ENCODE results near the gene NINJ2.

The NINJ2 gene

DNA sequence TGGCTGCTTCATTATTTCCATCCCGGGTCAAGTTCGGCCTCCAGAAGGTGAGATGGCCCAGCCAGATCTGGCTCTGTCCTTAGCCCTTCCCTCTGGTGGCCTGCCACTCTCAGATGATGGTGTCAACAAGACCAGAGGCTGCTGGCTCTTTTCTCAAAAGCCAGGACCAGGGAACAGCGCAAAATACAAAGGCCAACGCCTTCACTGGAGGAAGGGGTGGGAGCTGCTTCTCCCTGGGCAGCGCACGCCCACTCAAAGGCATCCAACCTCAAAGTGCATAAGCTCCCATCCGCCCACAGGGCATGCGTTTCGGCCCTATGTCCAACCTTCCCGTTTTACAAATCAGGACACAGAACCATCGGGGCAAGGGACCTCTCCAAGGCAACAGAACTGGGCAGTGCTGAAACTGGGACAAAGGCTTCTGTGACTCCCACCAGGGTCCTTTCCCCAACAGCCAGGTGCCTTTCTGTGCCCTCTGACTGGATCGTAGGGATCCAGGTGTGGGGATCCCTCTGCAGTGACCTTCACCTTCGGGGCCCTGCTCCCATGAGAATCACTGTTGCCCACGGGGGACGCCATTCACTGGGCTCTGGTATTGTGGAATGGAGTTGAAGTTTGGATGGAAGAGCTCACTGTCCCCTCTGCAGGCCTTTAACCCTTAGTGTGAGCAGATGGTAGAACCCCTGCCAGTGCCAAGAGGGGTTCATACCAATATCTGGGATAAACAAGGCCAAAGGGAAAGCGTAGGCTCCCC, 76.8 kb downstream of the NINJ2 start:
- TF ChIP-seq, protein P1, sequence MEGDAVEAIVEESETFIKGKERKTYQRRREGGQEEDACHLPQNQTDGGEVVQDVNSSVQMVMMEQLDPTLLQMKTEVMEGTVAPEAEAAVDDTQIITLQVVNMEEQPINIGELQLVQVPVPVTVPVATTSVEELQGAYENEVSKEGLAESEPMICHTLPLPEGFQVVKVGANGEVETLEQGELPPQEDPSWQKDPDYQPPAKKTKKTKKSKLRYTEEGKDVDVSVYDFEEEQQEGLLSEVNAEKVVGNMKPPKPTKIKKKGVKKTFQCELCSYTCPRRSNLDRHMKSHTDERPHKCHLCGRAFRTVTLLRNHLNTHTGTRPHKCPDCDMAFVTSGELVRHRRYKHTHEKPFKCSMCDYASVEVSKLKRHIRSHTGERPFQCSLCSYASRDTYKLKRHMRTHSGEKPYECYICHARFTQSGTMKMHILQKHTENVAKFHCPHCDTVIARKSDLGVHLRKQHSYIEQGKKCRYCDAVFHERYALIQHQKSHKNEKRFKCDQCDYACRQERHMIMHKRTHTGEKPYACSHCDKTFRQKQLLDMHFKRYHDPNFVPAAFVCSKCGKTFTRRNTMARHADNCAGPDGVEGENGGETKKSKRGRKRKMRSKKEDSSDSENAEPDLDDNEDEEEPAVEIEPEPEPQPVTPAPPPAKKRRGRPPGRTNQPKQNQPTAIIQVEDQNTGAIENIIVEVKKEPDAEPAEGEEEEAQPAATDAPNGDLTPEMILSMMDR (IDR thresholded peaks at IDR 0.05) = no peak
- Histone ChIP-seq H3K4me1 (ENCODE audit: control insufficient read depth in 1 of 2, insufficient read depth in 1 of 2, low read depth in 1 of 2, low read length in 1 of 2) (peaks cover 3 to 6% of the 10 kb centered on the region in 2 experiments), H3K9me3 (no peaks in the 10 kb centered on the region), H3K27ac (no peak overlapping the region), H3K4me3 (ENCODE audit: low read depth in 1 of 2, low read length in 1 of 2) (no peak overlapping the region), H3K27me3 (no peaks in the 10 kb centered on the region), H3K36me3 (peaks cover 2% of the 10 kb centered on the region)

DNA sequence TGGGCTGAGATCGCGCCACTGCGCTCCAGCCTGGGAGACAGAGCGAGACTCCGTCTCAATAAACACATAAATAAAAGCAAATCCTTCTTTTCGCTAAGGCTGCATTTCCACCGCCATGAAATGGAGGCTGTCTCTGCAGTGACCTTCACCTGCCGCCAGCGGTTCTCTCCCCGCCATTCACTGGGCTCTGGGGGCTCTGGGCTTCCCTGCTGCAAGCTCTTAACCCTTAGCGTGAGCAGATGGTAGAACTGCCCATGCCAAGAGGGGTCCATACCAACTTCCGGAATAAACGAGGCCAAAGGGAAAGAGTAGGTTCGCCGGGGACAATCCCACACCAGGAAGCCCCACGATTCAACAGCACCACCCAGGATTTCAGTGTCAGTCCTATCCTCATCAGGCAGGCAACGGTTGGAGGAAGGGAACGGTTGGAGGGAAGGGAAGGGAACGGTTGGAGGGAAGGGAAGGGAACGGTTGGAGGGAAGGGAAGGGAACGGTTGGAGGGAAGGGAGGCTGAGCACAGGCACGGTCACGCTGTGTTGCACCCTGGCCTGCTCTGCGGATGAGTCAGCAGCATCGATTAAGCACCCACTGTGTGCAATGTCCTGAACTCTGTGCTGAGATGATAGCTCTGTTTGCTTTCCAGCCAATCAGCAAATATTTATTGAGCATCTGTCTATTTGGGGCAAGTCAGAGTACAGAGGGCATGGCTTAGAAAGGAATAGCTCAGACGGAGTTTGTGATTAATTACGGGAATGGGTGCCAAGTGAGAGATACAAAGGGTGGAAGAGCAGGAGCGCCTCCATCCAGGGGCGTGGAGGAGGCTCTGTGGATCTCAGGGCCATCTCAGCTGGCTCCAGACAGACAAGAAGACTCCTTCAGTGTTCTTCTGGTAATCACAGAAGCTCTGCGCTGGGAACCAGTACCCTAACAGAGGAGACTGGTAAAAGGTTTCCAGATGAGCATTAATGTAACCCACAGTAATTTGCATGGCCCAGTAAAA, 77.9 kb downstream of the NINJ2 start:
- peaks cover 5% of the 10 kb centered on the region for H3K36me3 ChIP-seq
- H3K4me3 ChIP-seq (ENCODE audit: low read depth in 1 of 2, low read length in 1 of 2) = no peak overlapping the region
- TF ChIP-seq, protein P1 (IDR thresholded peaks at IDR 0.05) = no peak
- no peaks in the 10 kb centered on the region for H3K27me3 ChIP-seq
- no peaks in the 10 kb centered on the region for H3K9me3 ChIP-seq
- no peaks in the 10 kb centered on the region for H3K4me1 ChIP-seq (ENCODE audit: control insufficient read depth in 1 of 2, insufficient read depth in 1 of 2, low read depth in 1 of 2, low read length in 1 of 2)
- H3K27ac ChIP-seq = no peak overlapping the region

DNA sequence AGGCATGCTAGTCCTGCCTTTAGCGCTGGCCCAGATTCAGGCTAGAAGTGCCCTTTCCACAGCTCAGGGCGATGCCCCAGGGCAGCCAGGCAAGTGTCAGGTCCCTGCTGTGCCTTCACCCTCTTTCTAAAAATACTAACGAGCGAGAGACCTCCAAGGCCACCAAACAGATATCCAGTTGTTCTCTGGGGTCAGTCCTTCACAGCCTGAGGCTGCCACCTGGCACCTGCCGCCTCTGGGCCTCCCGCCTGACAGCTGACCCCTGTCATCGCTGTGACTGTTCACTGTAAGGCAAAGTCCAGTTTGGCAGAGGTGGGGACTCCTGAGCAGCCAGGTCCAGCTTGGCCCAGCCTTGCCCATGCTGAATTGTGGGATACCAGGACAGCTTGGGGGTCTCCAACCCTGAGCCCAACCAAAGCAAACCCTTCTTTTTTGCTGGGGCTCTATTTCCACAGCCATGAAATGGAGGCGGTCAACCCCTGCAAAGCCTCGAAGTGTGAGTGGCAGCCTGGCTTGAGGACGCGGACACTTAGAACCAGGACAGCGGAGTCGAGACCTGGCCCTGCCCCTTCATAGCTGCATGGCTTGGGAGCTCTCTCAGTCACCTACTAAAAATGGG, 79.9 kb downstream of the NINJ2 start:
- no peaks in the 10 kb centered on the region for H3K9me3 ChIP-seq
- no peaks in the 10 kb centered on the region for H3K27me3 ChIP-seq
- no peaks in the 10 kb centered on the region for H3K4me1 ChIP-seq (ENCODE audit: control insufficient read depth in 1 of 2, insufficient read depth in 1 of 2, low read depth in 1 of 2, low read length in 1 of 2)
- peaks cover 10% of the 10 kb centered on the region for H3K36me3 ChIP-seq
- no peak overlapping the region for H3K27ac ChIP-seq
- no peak overlapping the region for H3K4me3 ChIP-seq (ENCODE audit: low read depth in 1 of 2, low read length in 1 of 2)
- TF ChIP-seq, protein P1 (IDR thresholded peaks at IDR 0.05) = no peak

DNA sequence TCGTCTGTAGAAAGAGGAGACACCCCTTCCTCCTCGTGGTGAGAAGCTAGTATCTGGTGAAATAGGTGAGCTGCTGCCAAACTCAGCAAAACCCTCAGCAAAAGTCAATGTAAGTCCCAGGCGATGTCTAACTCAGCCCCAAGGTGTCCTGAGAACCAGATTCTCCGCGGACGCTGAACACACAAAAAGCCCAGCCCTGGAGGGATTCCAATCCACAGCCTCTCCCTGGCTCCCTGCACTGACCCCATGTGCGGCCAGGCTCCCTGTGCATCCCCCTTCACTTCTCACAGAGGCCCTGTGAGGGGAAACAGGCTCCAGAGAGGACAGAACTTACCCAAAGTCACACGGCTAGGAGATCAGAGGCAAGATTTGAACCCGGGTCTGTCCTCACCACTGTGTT, 81.5 kb downstream of the NINJ2 start:
- no peaks in the 10 kb centered on the region for H3K9me3 ChIP-seq
- H3K4me3 ChIP-seq (ENCODE audit: low read depth in 1 of 2, low read length in 1 of 2) = no peak overlapping the region
- H3K27ac ChIP-seq = no peak overlapping the region
- peaks cover 3 to 4% of the 10 kb centered on the region in 2 experiments for H3K4me1 ChIP-seq (ENCODE audit: control insufficient read depth in 1 of 2, insufficient read depth in 1 of 2, low read depth in 1 of 2, low read length in 1 of 2)
- no peaks in the 10 kb centered on the region for H3K27me3 ChIP-seq
- TF ChIP-seq, protein P1 (IDR thresholded peaks at IDR 0.05) = no peak
- H3K36me3 ChIP-seq = peaks cover 10% of the 10 kb centered on the region

GRCh38 chr12:581321-581720, 81.9 kb downstream of the NINJ2 start:
- Histone ChIP-seq H3K27ac (no peak overlapping the region), H3K9me3 (no peaks in the 10 kb centered on the region)
- TF ChIP-seq, protein P1 (IDR thresholded peaks at IDR 0.05) = no peak

More at GRCh38 chr12:581321-581720, 81.9 kb downstream of the NINJ2 start:
- Histone ChIP-seq H3K4me1 (ENCODE audit: control insufficient read depth in 1 of 2, insufficient read depth in 1 of 2, low read depth in 1 of 2, low read length in 1 of 2) (peaks cover 7 to 9% of the 10 kb centered on the region in 2 experiments), H3K4me3 (ENCODE audit: low read depth in 1 of 2, low read length in 1 of 2) (no peak overlapping the region), H3K36me3 (peaks cover 10% of the 10 kb centered on the region), H3K27me3 (no peaks in the 10 kb centered on the region)
